ENCODE results near the gene TANGO2.

Gene TANGO2

GRCh38 chr22:19974935-19975706 lies 45.8 kb upstream of the TANGO2 start:
- H3K9ac ChIP-seq (ENCODE audit: insufficient read length, low read depth): peak overlapping the region; percentile 3
- DNase-seq (ENCODE audit: low read depth, low spot score): no peak
- TF ChIP-seq SUZ12 (IDR thresholded peaks at IDR 0.05; ENCODE audit: extremely low read depth, insufficient read depth, insufficient read length): no peak

GRCh38 chr22:19975707-19976035 lies 45.2 kb upstream of the TANGO2 start:
- no peak for TF ChIP-seq YY1 (IDR thresholded peaks at IDR 0.05; ENCODE audit: insufficient read depth, insufficient read length)
- no peak for TF ChIP-seq SUZ12 (IDR thresholded peaks at IDR 0.05; ENCODE audit: extremely low read depth, insufficient read depth, insufficient read length)
- TF ChIP-seq ZNF274 (IDR thresholded peaks at IDR 0.05; ENCODE audit: low read depth, low read length): no peak
- no peak for DNase-seq (ENCODE audit: low read depth, low spot score)
- Histone ChIP-seq H3K27me3 (ENCODE audit: insufficient read depth, insufficient read length) (no peaks in the 10 kb centered on the region), H3K4me3 (ENCODE audit: insufficient read length, low read depth) (no peak overlapping the region), H3K4me1 (ENCODE audit: insufficient read depth, insufficient read length) (peaks cover 13% of the 10 kb centered on the region), H3K9ac (ENCODE audit: insufficient read length, low read depth) (peak overlapping the region; percentile 3), H3K36me3 (ENCODE audit: insufficient read depth, insufficient read length, low read length) (peaks cover 67% of the 10 kb centered on the region), H3K9me3 (ENCODE audit: insufficient read depth, low read length) (no peaks in the 10 kb centered on the region)

More at GRCh38 chr22:19974935-19975706, 45.8 kb upstream of the TANGO2 start:
- Histone ChIP-seq H3K36me3 (ENCODE audit: insufficient read depth, insufficient read length, low read length) (peaks cover 65% of the 10 kb centered on the region), H3K4me1 (ENCODE audit: insufficient read depth, insufficient read length) (peaks cover 13% of the 10 kb centered on the region), H3K9me3 (ENCODE audit: insufficient read depth, low read length) (no peaks in the 10 kb centered on the region), H3K27me3 (ENCODE audit: insufficient read depth, insufficient read length) (no peaks in the 10 kb centered on the region), H3K4me3 (ENCODE audit: insufficient read length, low read depth) (no peak overlapping the region)

GRCh38 chr22:19976671-19977070 lies 44.2 kb upstream of the TANGO2 start:
- H3K36me3 ChIP-seq (ENCODE audit: insufficient read depth, insufficient read length, low read length): peaks cover 65% of the 10 kb centered on the region
- TF ChIP-seq YY1 (IDR thresholded peaks at IDR 0.05; ENCODE audit: insufficient read depth, insufficient read length) (no peak), SUZ12 (IDR thresholded peaks at IDR 0.05; ENCODE audit: extremely low read depth, insufficient read depth, insufficient read length) (no peak), ZNF274 (IDR thresholded peaks at IDR 0.05; ENCODE audit: low read depth, low read length) (no peak)
- DNase-seq (ENCODE audit: low read depth, low spot score): no peak
- peaks cover 11% of the 10 kb centered on the region for H3K4me1 ChIP-seq (ENCODE audit: insufficient read depth, insufficient read length)
- H3K9me3 ChIP-seq (ENCODE audit: insufficient read depth, low read length): no peaks in the 10 kb centered on the region
- no peak overlapping the region for H3K9ac ChIP-seq (ENCODE audit: insufficient read length, low read depth)
- H3K4me3 ChIP-seq (ENCODE audit: insufficient read length, low read depth): no peak overlapping the region
- no peaks in the 10 kb centered on the region for H3K27me3 ChIP-seq (ENCODE audit: insufficient read depth, insufficient read length)

GRCh38 chr22:19977296-19978243 lies 43.3 kb upstream of the TANGO2 start:
- no peak for DNase-seq (ENCODE audit: low read depth, low spot score)
- Histone ChIP-seq H3K4me1 (ENCODE audit: insufficient read depth, insufficient read length) (peaks cover 11% of the 10 kb centered on the region), H3K9me3 (ENCODE audit: insufficient read depth, low read length) (no peaks in the 10 kb centered on the region), H3K36me3 (ENCODE audit: insufficient read depth, insufficient read length, low read length) (peaks cover 60% of the 10 kb centered on the region), H3K27me3 (ENCODE audit: insufficient read depth, insufficient read length) (no peaks in the 10 kb centered on the region), H3K4me3 (ENCODE audit: insufficient read length, low read depth) (no peak overlapping the region), H3K9ac (ENCODE audit: insufficient read length, low read depth) (no peak overlapping the region)
- TF ChIP-seq SUZ12 (IDR thresholded peaks at IDR 0.05; ENCODE audit: extremely low read depth, insufficient read depth, insufficient read length) (no peak), ZNF274 (IDR thresholded peaks at IDR 0.05; ENCODE audit: low read depth, low read length) (no peak), YY1 (IDR thresholded peaks at IDR 0.05; ENCODE audit: insufficient read depth, insufficient read length) (no peak)

- peaks cover 50% of the 10 kb centered on the region for H3K36me3 ChIP-seq (ENCODE audit: insufficient read depth, insufficient read length, low read length)
- TF ChIP-seq YY1 (IDR thresholded peaks at IDR 0.05; ENCODE audit: insufficient read depth, insufficient read length) (no peak), ZNF274 (IDR thresholded peaks at IDR 0.05; ENCODE audit: low read depth, low read length) (no peak), SUZ12 (IDR thresholded peaks at IDR 0.05; ENCODE audit: extremely low read depth, insufficient read depth, insufficient read length) (no peak)
- no peak for DNase-seq (ENCODE audit: low read depth, low spot score)
- H3K4me3 ChIP-seq (ENCODE audit: insufficient read length, low read depth): no peak overlapping the region
- no peak overlapping the region for H3K9ac ChIP-seq (ENCODE audit: insufficient read length, low read depth)
- no peaks in the 10 kb centered on the region for H3K9me3 ChIP-seq (ENCODE audit: insufficient read depth, low read length)
- peaks cover 11% of the 10 kb centered on the region for H3K4me1 ChIP-seq (ENCODE audit: insufficient read depth, insufficient read length)
- H3K27me3 ChIP-seq (ENCODE audit: insufficient read depth, insufficient read length): no peaks in the 10 kb centered on the region
These were observed 42.2 kb upstream of the TANGO2 start for GRCh38 chr22:19978748-19979147.

GRCh38 chr22:19979712-19980493 lies 41.0 kb upstream of the TANGO2 start:
- Histone ChIP-seq H3K4me3 (ENCODE audit: insufficient read length, low read depth) (no peak overlapping the region), H3K4me1 (ENCODE audit: insufficient read depth, insufficient read length) (peaks cover 9% of the 10 kb centered on the region), H3K9ac (ENCODE audit: insufficient read length, low read depth) (no peak overlapping the region), H3K27me3 (ENCODE audit: insufficient read depth, insufficient read length) (no peaks in the 10 kb centered on the region), H3K9me3 (ENCODE audit: insufficient read depth, low read length) (no peaks in the 10 kb centered on the region), H3K36me3 (ENCODE audit: insufficient read depth, insufficient read length, low read length) (peaks cover 45% of the 10 kb centered on the region)
- TF ChIP-seq ZNF274 (IDR thresholded peaks at IDR 0.05; ENCODE audit: low read depth, low read length): no peak
- no peak for TF ChIP-seq YY1 (IDR thresholded peaks at IDR 0.05; ENCODE audit: insufficient read depth, insufficient read length)
- no peak for TF ChIP-seq SUZ12 (IDR thresholded peaks at IDR 0.05; ENCODE audit: extremely low read depth, insufficient read depth, insufficient read length)
- DNase-seq (ENCODE audit: low read depth, low spot score): no peak
